Pancreas (tissue), 10 donors: ENCODE data around the gene TAS2R14. TPM values are rescaled to one million over a fixed set of nuclear protein-coding genes. Genes with fewer than 3 reads are reported as not detected.

Experiments
- ATAC-seq, 4 donors: fragments of 200-7000 bp; cut with Tn5 transposase; one replicate each; pipeline versions ENCODE4 v1.8.0 to v1.9.1; 2020; ENCODE audit warnings: mild to moderate bottlenecking in 4 of 4, moderate library complexity in 4 of 4
- DNase-seq, 6 donors: peaks; one replicate each; pipeline ENCODE4 v3.0.0-alpha.2; 2020
- FAIRE-seq: peaks from 2 replicates; lab custom pipeline; 2012; peaks lifted over from hg19 to GRCh38; lab: Jason Lieb, UNC
- H3K27ac ChIP-seq, 4 donors: fragments of 200-600 bp; sonication (generic); 1 replicate in 3 of 4; 2 replicates in 1 of 4; pipeline versions ENCODE4 v1.5.0 to v1.8.0; 2020
- H3K27me3 ChIP-seq, 4 donors: fragments of 200-600 bp; one replicate each; pipeline ENCODE4 v1.8.0; 2021
- H3K36me3 ChIP-seq, 3 donors: fragments of 200-600 bp; sonication (generic) in 1 of 3; one replicate each; pipeline versions ENCODE4 v1.5.0 to v1.8.0; 2020 to 2021
- H3K4me1 ChIP-seq, 3 donors: fragments of 200-600 bp; one replicate each; pipeline ENCODE4 v1.8.0; 2021
- H3K4me3 ChIP-seq, 4 donors: fragments of 200-600 bp; sonication (generic) in 2 of 4; one replicate each; pipeline versions ENCODE4 v1.5.0 to v1.8.0; 2020 to 2021
- H3K9me3 ChIP-seq, 4 donors: fragments of 200-600 bp; one replicate each; pipeline ENCODE4 v1.8.0; 2021
- WGBS, 2 donors: extraction: QIAGEN DNeasy Blood & Tissue Kit; methylation state at CpG; one replicate each; pipeline ENCODE4 v1.1.7; 2013; 5-methylcytosine and 5-hydroxymethylcytosine counted together
- intact Hi-C, 3 donors: fragments of 100-400 bp; cut with DNase I; formaldehyde crosslinking; loops; one replicate each; pipeline versions ENCODE4 v1.11.1 to v1.14.2; 2022
- polyA plus RNA-seq, 2 donors: library from polyadenylated mRNA; stranded (reverse); fragments of 200-250 nt; gene quantifications; one replicate each; pipeline ENCODE4 v1.2.3, GENCODE V29; 2013
- total RNA-seq, 6 donors: library from RNA; stranded (reverse); fragmentation: NEBNext Ultra II Directional in 4 of 6; extraction: Animal tissue kit (Norgen Biotek cat#: 25700) in 4 of 6; gene quantifications; one replicate each; pipeline versions ENCODE4 v1.2.1 to v1.2.4, GENCODE V29; 2021 to 2023
- TF ChIP-seq, protein P1 (sequence below), 4 donors: fragments of 200-600 bp; sonication (generic) in 3 of 4; IDR thresholded peaks; one replicate each; pipeline versions ENCODE4 v1.5.0 to v1.8.0; 2021; ENCODE audit warnings: antibody characterized with exemption in 4 of 4
- donor health status: healthy with polysubstance abuse.
- donor health status: DM: no; HTN: no; CAD: no; lungs with moderate emphysema.
- donor health status: DM: no; HTN: no; CAD: no.
- donor health status: control.
- donor health status: control.
- donor health status: Bipolar disorder and iron deficiency.
- donor health status: DM: yes; HTN: yes; CAD: no.
- donor health status: DM: no; HTN: no; CAD: no.
- donor health status: DM: no; HTN: no; CAD: no.
- donor health status: DM: yes; HTN: yes; CAD: no.

The TAS2R14 gene
- total and polyA plus RNA-seq, 8 donors: 0.83 to 1.7 (median 0.91) TPM

GRCh38 chr12:10957741-10958140 lies 18.7 kb upstream of the TAS2R14 start:
- TF ChIP-seq, protein P1, sequence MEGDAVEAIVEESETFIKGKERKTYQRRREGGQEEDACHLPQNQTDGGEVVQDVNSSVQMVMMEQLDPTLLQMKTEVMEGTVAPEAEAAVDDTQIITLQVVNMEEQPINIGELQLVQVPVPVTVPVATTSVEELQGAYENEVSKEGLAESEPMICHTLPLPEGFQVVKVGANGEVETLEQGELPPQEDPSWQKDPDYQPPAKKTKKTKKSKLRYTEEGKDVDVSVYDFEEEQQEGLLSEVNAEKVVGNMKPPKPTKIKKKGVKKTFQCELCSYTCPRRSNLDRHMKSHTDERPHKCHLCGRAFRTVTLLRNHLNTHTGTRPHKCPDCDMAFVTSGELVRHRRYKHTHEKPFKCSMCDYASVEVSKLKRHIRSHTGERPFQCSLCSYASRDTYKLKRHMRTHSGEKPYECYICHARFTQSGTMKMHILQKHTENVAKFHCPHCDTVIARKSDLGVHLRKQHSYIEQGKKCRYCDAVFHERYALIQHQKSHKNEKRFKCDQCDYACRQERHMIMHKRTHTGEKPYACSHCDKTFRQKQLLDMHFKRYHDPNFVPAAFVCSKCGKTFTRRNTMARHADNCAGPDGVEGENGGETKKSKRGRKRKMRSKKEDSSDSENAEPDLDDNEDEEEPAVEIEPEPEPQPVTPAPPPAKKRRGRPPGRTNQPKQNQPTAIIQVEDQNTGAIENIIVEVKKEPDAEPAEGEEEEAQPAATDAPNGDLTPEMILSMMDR (IDR thresholded peaks at IDR 0.05): no peak
- Histone ChIP-seq H3K9me3 (no peaks in the 10 kb centered on the region), H3K27ac (no peak overlapping the region), H3K4me3 (no peak overlapping the region), H3K4me1 (no peaks in the 10 kb centered on the region), H3K27me3 (no peaks in the 10 kb centered on the region), H3K36me3 (no peaks in the 10 kb centered on the region)
- DNase-seq (no peak), FAIRE-seq (no peak), ATAC-seq (no peak)
- intact Hi-C loops: no loop called here

GRCh38 chr12:10956085-10956484 lies 17.0 kb upstream of the TAS2R14 start:
- no peak for FAIRE-seq

GRCh38 chr12:10952645-10953044 lies 13.6 kb upstream of the TAS2R14 start:
- Histone ChIP-seq H3K27me3 (no peaks in the 10 kb centered on the region), H3K9me3 (no peaks in the 10 kb centered on the region), H3K36me3 (no peaks in the 10 kb centered on the region), H3K27ac (no peak overlapping the region), H3K4me1 (no peaks in the 10 kb centered on the region), H3K4me3 (no peak overlapping the region)
- intact Hi-C loops: no loop called here
- TF ChIP-seq, protein P1 (IDR thresholded peaks at IDR 0.05): no peak
- DNase-seq (no peak), ATAC-seq (no peak), FAIRE-seq (no peak)
- WGBS, 2 donors: 96 to 100% methylated on average over 4 of the region's 4 CpGs

More at GRCh38 chr12:10956085-10956484, 17.0 kb upstream of the TAS2R14 start:
- DNase-seq: no peak
- Histone ChIP-seq H3K4me1 (no peaks in the 10 kb centered on the region), H3K4me3 (no peak overlapping the region), H3K9me3 (no peaks in the 10 kb centered on the region), H3K27me3 (no peaks in the 10 kb centered on the region), H3K36me3 (no peaks in the 10 kb centered on the region), H3K27ac (no peak overlapping the region)
- intact Hi-C loops: no loop called here
- no peak for ATAC-seq
- TF ChIP-seq, protein P1 (IDR thresholded peaks at IDR 0.05): no peak

DNA sequence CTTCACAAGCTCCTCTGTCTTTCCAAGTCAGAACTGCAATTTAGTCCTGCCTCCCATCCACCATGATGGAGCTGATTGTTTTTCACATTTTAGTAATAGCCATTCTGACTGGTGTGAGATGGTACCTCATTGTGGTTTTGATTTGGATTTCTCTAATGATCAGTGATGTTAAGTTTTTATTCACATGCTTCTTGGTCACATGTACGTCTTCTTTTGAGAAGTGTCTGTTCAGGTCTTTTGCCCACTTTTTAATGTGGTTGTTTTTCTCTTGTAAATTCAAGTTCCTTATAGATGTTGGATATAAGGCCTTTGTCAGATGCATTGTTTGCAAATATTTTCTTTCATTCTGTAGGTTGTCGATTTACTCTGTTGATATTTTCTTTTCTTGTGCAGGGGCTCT lies 4.1 kb upstream of the TAS2R14 start:
- H3K9me3 ChIP-seq: no peaks in the 10 kb centered on the region
- no peak for DNase-seq
- H3K4me3 ChIP-seq: no peak overlapping the region
- TF ChIP-seq, protein P1 (IDR thresholded peaks at IDR 0.05): no peak
- H3K36me3 ChIP-seq: no peaks in the 10 kb centered on the region
- intact Hi-C loops: no loop called here
- no peak overlapping the region for H3K27ac ChIP-seq
- no peaks in the 10 kb centered on the region for H3K27me3 ChIP-seq
- no peaks in the 10 kb centered on the region for H3K4me1 ChIP-seq
- 95 to 98% methylated on average over 2 of the region's 2 CpGs for WGBS, 2 donors
- FAIRE-seq: no peak
- ATAC-seq: no peak

DNA sequence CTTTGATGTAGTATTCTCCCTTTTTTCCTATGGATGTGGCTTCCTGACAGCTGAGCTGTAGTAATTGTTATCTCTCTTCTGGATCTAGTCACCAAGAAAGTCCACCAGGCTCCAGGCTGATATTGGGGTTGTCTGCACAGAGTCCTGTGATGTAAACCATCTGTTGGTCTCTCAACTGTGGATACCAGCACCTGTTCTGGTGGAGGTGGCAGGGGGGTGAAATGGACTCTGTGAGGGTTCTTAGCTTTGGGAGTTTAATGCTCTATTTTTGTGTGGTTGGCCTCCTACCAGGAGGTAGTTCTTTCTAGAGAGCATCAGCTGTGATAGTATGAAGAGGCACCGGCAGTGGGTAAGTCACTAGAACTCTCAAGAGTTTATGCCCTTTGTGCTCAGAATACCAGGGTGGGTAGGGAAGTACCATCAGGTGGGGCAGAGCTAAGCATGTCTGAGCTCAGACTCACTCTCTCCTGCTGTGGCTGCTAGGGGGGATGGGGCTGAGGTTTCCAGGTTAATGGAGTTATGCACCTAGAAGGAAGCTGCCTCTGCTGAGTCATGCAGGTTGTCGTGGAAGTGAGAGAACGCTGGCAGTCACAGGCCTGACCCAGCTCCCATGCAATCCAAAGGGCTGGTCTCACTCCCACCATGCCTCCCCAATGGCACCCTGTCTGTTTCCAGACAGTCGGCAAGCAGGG lies 3.0 kb upstream of the TAS2R14 start:
- Histone ChIP-seq H3K4me3 (no peak overlapping the region), H3K27ac (no peak overlapping the region), H3K9me3 (no peaks in the 10 kb centered on the region), H3K27me3 (no peaks in the 10 kb centered on the region), H3K4me1 (no peaks in the 10 kb centered on the region), H3K36me3 (no peaks in the 10 kb centered on the region)
- WGBS, 2 donors: 75 to 80% methylated on average over 4 of the region's 4 CpGs
- ATAC-seq (peak in 2 of 4 donors; percentile 48 to 51), FAIRE-seq (no peak), DNase-seq (peak in 1 of 6 donors; percentile 18)
- intact Hi-C loops: no loop called here
- TF ChIP-seq, protein P1 (IDR thresholded peaks at IDR 0.05): no peak
